Measurements from ENCODE around the gene EML6. TPM values are rescaled to one million over a fixed set of nuclear protein-coding genes. Genes with fewer than 3 reads are reported as not detected.

The EML6 gene
- total and polyA plus RNA-seq, 2 of the 8 experiments (the other 6 are each of a cell fraction or from before 2014, with no cell fraction given), result 1.2 to 1.6 TPM

DNA sequence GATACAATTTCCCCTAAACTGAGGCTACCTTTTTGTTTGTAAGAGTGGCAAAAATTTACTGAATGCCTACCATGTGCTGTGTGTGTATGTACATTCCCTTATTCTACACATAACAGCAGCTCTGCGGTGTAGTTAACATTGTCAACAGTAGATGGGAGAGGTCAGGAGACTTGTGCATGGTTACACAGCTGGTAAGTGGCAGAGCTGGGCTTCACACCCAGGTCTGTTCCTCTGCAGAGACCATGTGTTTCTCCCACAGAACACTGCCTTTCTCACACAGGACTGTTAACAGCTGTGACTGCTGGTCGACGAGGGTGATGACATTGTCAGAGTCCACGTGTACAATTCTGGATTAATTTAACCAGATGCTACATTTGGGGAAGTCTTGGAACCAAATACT, 49.1 kb downstream of the EML6 start:
- Histone ChIP-seq H3K4ac (replicated peaks; ENCODE audit: insufficient read length, low read depth, low read length) (no peak overlapping the region), H4K20me1 (replicated peaks in 1 of 2; ENCODE audit: control insufficient read depth in 1 of 2, insufficient read depth in 2 of 2, low read length in 2 of 2) (no peaks in the 10 kb centered on the region), H4K91ac (replicated peaks; ENCODE audit: insufficient read length, low read length) (no peak overlapping the region), H2BK15ac (ENCODE audit: low read length) (no peak overlapping the region), H3K56ac (replicated peaks; ENCODE audit: insufficient read length, low read depth, low read length) (no peak overlapping the region), H2AFZ (ENCODE audit: low read length) (no peak overlapping the region), H2BK5ac (ENCODE audit: low read depth, low read length) (no peak overlapping the region), H2BK120ac (replicated peaks; ENCODE audit: low read depth, low read length) (no peak overlapping the region), H2AK5ac (ENCODE audit: low read depth, low read length) (no peak overlapping the region), H3K79me1 (ENCODE audit: low read depth, low read length) (no peaks in the 10 kb centered on the region), H4K5ac (ENCODE audit: insufficient read length, low read depth, low read length) (no peak overlapping the region), H3K4me3 (ENCODE audit: extremely low read depth in 1 of 4, insufficient read depth in 2 of 4, low read depth in 3 of 4, low read length in 4 of 4) (no peak overlapping the region), H3K27ac (ENCODE audit: low read depth, low read length) (no peak overlapping the region), H3K23me2 (ENCODE audit: low read depth, low read length) (no peaks in the 10 kb centered on the region), H3K9ac (replicated peaks in 1 of 4; ENCODE audit: extremely low read depth in 1 of 4, low read depth in 3 of 4, low read length in 3 of 4) (no peak overlapping the region), H3K23ac (ENCODE audit: insufficient read length) (no peak overlapping the region), H3K14ac (ENCODE audit: insufficient read length) (no peak overlapping the region), H4K8ac (ENCODE audit: extremely low read depth, insufficient read depth, low read length) (no peak overlapping the region), H3K9me3 (ENCODE audit: insufficient read depth in 2 of 2, low read depth in 1 of 2, low read length in 1 of 2) (no peaks in the 10 kb centered on the region; a peak in 1 of 4 replicates), H3K27me3 (replicated peaks in 1 of 4; ENCODE audit: control insufficient read depth in 3 of 4, extremely low read depth in 1 of 4, insufficient read depth in 3 of 4, low read length in 3 of 4) (no peaks in the 10 kb centered on the region), H3K79me2 (ENCODE audit: control insufficient read depth in 1 of 2, insufficient read depth in 2 of 2, low read length in 2 of 2) (no peaks in the 10 kb centered on the region), H2BK12ac (ENCODE audit: low read depth, low read length) (no peak overlapping the region), H3K4me2 (ENCODE audit: insufficient read depth in 1 of 2, low read depth in 2 of 2, low read length in 2 of 2) (no peak overlapping the region), H3K18ac (ENCODE audit: extremely low read depth, low read length) (no peak overlapping the region), H3K36me3 (ENCODE audit: control insufficient read depth in 2 of 4, insufficient read depth in 4 of 4, low read length in 3 of 4) (no peaks in the 10 kb centered on the region), H2BK20ac (ENCODE audit: low read length) (no peak overlapping the region), H3K4me1 (replicated peaks in 1 of 4; ENCODE audit: control insufficient read depth in 3 of 4, insufficient read depth in 4 of 4, low read length in 3 of 4) (no peaks in the 10 kb centered on the region)
- ChIA-PET CTCF (ENCODE audit: partially characterized antibody) (interaction anchor here (1.1 to 3.3 kb wide), 11 partner anchors 9 to 306 kb away, joined by 3 to 27 read pairs (median 5); no protein-coding TSS in a partner anchor), POLR2A (ENCODE audit: partially characterized antibody) (interaction anchor here (1.0 kb wide), 1 partner anchor 15 kb away, joined by 3 read pairs; no protein-coding TSS in a partner anchor)
- DNase-seq (ENCODE audit: low read depth in 1 of 2, low spot score in 2 of 2) (no peak), FAIRE-seq (no peak)
- no peak for TF ChIP-seq RXRA (IDR thresholded peaks at IDR 0.05; ENCODE audit: insufficient read depth, low read depth, low read length)
- TF ChIP-seq CHD1 (IDR thresholded peaks at IDR 0.05; ENCODE audit: low read depth, low read length), result no peak
- TF ChIP-seq MAFK (IDR thresholded peaks at IDR 0.05; ENCODE audit: low read depth, low read length), result no peak
- TF ChIP-seq FOSL1 (IDR thresholded peaks at IDR 0.05; ENCODE audit: insufficient read depth, low read depth, low read length), result no peak
- no peak for TF ChIP-seq PHF8 (conservative IDR thresholded peaks at IDR 0.05; ENCODE audit: low read depth, low read length)
- no peak for TF ChIP-seq HDAC6 (IDR thresholded peaks at IDR 0.05; ENCODE audit: low read depth, low read length)
- 86% methylated on average over 4 of the region's 4 CpGs; no CpG with 5 or more reads in 1 of the 2 experiments for WGBS, 2 experiments (ENCODE audit: extremely low coverage in 1 of 2, insufficient coverage in 1 of 2, insufficient read length in 1 of 2, insufficient replicate concordance in 2 of 2, low coverage in 1 of 2, low lambda C conversion rate in 2 of 2, missing lambda C conversion rate in 1 of 2)
